ENCODE measurements around the gene CRYL1.
A peak's percentile ranks its signal among the peaks of the same experiment; 100 is the strongest.

CRYL1 gene

DNA sequence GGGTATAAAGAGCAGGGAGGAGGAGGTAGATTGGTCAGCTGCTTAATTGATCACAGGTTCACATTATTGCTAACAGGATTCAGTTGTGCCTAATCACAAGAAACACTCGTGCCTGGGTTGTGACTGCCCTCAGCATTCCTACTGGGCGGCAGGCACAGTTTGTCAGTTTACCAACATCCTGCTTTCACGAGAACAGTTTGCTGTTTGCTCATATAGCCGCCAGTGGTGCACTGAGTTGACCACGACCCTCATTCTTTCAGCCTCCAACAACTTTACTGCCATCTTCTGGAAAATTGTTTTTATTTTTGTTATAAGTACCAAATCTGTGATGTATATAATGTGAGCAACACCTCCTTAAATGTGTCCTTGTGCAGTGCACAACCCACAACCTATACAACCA, 25.1 kb upstream of the CRYL1 start:
- Histone ChIP-seq H3K27me3 (ENCODE audit: insufficient read depth, poor library complexity, severe bottlenecking) (no peaks in the 10 kb centered on the region), H3K4me3 (replicated peaks; ENCODE audit: insufficient read depth, low read length) (no peak overlapping the region), H3K27ac (replicated peaks) (no peak overlapping the region)
- DNase-seq (ENCODE audit: low read depth in 1 of 2, low spot score in 1 of 2), result no peak
- TF ChIP-seq, protein P1, sequence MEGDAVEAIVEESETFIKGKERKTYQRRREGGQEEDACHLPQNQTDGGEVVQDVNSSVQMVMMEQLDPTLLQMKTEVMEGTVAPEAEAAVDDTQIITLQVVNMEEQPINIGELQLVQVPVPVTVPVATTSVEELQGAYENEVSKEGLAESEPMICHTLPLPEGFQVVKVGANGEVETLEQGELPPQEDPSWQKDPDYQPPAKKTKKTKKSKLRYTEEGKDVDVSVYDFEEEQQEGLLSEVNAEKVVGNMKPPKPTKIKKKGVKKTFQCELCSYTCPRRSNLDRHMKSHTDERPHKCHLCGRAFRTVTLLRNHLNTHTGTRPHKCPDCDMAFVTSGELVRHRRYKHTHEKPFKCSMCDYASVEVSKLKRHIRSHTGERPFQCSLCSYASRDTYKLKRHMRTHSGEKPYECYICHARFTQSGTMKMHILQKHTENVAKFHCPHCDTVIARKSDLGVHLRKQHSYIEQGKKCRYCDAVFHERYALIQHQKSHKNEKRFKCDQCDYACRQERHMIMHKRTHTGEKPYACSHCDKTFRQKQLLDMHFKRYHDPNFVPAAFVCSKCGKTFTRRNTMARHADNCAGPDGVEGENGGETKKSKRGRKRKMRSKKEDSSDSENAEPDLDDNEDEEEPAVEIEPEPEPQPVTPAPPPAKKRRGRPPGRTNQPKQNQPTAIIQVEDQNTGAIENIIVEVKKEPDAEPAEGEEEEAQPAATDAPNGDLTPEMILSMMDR (IDR thresholded peaks at IDR 0.05; ENCODE audit: insufficient read depth, low read length), result no peak
- TF ChIP-seq POLR2AphosphoS5 (IDR thresholded peaks at IDR 0.05; ENCODE audit: low read depth) (no peak), GABPA (IDR thresholded peaks at IDR 0.05; ENCODE audit: low read depth) (no peak), SPI1 (IDR thresholded peaks at IDR 0.05; ENCODE audit: borderline replicate concordance, low read depth) (no peak)
- TF ChIP-seq, protein P2, sequence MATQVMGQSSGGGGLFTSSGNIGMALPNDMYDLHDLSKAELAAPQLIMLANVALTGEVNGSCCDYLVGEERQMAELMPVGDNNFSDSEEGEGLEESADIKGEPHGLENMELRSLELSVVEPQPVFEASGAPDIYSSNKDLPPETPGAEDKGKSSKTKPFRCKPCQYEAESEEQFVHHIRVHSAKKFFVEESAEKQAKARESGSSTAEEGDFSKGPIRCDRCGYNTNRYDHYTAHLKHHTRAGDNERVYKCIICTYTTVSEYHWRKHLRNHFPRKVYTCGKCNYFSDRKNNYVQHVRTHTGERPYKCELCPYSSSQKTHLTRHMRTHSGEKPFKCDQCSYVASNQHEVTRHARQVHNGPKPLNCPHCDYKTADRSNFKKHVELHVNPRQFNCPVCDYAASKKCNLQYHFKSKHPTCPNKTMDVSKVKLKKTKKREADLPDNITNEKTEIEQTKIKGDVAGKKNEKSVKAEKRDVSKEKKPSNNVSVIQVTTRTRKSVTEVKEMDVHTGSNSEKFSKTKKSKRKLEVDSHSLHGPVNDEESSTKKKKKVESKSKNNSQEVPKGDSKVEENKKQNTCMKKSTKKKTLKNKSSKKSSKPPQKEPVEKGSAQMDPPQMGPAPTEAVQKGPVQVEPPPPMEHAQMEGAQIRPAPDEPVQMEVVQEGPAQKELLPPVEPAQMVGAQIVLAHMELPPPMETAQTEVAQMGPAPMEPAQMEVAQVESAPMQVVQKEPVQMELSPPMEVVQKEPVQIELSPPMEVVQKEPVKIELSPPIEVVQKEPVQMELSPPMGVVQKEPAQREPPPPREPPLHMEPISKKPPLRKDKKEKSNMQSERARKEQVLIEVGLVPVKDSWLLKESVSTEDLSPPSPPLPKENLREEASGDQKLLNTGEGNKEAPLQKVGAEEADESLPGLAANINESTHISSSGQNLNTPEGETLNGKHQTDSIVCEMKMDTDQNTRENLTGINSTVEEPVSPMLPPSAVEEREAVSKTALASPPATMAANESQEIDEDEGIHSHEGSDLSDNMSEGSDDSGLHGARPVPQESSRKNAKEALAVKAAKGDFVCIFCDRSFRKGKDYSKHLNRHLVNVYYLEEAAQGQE (IDR thresholded peaks at IDR 0.05; ENCODE audit: insufficient replicate concordance, low read depth), result no peak

DNA sequence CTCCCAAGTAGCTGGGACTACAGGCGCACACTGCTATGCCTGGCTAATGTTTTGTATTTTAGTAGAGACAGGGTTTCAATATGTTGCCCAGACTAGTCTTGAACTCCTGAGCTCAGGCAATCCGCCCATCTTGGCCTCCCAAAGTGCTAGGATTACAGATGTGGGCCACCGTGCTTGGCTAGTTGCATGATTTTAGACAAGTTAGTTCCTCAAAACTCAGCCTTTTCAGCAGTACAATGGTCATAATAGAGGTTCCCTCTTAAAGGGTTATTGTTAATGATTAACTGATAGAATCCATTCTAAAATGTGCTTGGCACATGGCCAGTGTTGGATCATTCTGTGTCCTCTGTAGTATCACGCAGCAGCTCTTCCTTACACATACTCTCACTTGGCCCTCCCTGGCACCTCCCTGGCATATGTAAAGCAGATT, 21.8 kb upstream of the CRYL1 start:
- Histone ChIP-seq H3K4me3 (replicated peaks; ENCODE audit: insufficient read depth, low read length) (no peak overlapping the region), H3K27ac (replicated peaks) (no peak overlapping the region), H3K27me3 (ENCODE audit: insufficient read depth, poor library complexity, severe bottlenecking) (no peaks in the 10 kb centered on the region)
- TF ChIP-seq, protein P1 (IDR thresholded peaks at IDR 0.05; ENCODE audit: insufficient read depth, low read length), result no peak
- no peak for TF ChIP-seq SPI1 (IDR thresholded peaks at IDR 0.05; ENCODE audit: borderline replicate concordance, low read depth)
- peak in 1 of 2 experiments; percentile 20 for DNase-seq (ENCODE audit: low read depth in 1 of 2, low spot score in 1 of 2)

DNA sequence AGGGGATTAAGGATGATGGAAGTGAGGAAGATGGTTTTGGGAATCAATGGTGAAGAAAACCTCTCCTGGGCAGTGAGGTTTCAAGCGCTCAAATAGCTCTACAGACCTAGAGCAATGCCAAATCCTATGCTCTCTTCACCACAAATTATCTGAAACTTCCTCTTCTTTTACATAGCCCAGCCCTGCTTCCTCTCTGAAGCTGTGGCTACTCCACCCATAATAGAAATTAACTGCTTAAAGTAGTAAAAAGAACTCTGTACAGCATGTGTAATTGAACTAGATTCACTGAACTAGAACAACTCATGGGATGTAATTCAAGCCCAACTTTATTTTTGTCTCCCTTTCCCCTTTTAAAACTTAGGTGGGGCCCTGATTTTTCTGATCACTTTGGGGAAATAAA, 20.9 kb upstream of the CRYL1 start:
- DNase-seq (ENCODE audit: low read depth in 1 of 2, low spot score in 1 of 2), result peak in 1 of 2 experiments; percentile 60
- peak; percentile 73; the same call in 1 of the 2 replicates for TF ChIP-seq SPI1 (IDR thresholded peaks at IDR 0.05; ENCODE audit: borderline replicate concordance, low read depth)
- TF ChIP-seq, protein P1 (IDR thresholded peaks at IDR 0.05; ENCODE audit: insufficient read depth, low read length), result no peak
- no peak for TF ChIP-seq GABPA (IDR thresholded peaks at IDR 0.05; ENCODE audit: low read depth)
- Histone ChIP-seq H3K27ac (replicated peaks) (no peak overlapping the region), H3K4me3 (replicated peaks; ENCODE audit: insufficient read depth, low read length) (no peak overlapping the region), H3K27me3 (ENCODE audit: insufficient read depth, poor library complexity, severe bottlenecking) (no peaks in the 10 kb centered on the region)

DNA sequence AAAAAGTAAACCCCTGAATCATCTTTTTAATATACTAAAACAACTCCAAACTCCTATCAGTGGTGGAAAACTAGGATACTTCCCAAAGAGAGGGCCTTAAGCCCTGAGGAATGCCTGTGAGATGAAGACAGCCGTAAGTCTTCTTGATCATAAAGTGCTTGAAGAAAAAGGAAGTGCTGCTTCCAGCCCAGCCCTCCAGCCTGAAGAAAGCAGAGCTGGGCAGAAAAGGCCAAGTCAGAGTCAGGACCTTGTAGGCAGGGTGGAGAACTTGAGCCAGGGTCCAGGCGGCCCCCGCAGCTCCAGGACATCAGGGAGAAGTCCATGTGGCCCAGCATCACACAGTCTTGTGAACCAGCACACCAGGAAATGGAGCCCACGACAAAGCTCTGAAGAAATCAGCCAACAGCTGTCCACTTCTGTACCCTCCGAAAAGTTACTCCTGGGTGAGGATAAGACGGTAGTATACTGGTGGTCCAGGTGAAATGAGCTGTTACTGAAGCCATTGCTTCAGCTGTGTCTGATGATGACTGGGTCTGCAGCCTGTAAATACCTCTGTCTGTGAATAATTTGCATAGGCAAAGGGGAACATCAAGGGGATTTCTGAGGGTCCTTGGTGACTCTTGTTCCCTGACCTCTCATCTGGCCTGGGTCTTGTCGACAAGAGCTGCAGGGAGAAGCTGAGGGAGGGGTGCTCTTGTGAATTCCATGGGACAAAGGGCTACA, 18.7 kb upstream of the CRYL1 start:
- Histone ChIP-seq H3K27me3 (ENCODE audit: insufficient read depth, poor library complexity, severe bottlenecking) (no peaks in the 10 kb centered on the region), H3K4me3 (replicated peaks; ENCODE audit: insufficient read depth, low read length) (no peak overlapping the region), H3K27ac (replicated peaks) (no peak overlapping the region)
- peak in 1 of 2 experiments; percentile 28 for DNase-seq (ENCODE audit: low read depth in 1 of 2, low spot score in 1 of 2)
- TF ChIP-seq, protein P1 (IDR thresholded peaks at IDR 0.05; ENCODE audit: insufficient read depth, low read length), result no peak
- peak; percentile 97 for TF ChIP-seq SPI1 (IDR thresholded peaks at IDR 0.05; ENCODE audit: borderline replicate concordance, low read depth)
